NCI-H226 (cell line): ENCODE results near the gene SLC2A13.

ENCODE experiments used
- DNase-seq: peaks from one replicate; pipeline ENCODE4 v3.0.0-alpha.2; 2015

SLC2A13 gene

DNA sequence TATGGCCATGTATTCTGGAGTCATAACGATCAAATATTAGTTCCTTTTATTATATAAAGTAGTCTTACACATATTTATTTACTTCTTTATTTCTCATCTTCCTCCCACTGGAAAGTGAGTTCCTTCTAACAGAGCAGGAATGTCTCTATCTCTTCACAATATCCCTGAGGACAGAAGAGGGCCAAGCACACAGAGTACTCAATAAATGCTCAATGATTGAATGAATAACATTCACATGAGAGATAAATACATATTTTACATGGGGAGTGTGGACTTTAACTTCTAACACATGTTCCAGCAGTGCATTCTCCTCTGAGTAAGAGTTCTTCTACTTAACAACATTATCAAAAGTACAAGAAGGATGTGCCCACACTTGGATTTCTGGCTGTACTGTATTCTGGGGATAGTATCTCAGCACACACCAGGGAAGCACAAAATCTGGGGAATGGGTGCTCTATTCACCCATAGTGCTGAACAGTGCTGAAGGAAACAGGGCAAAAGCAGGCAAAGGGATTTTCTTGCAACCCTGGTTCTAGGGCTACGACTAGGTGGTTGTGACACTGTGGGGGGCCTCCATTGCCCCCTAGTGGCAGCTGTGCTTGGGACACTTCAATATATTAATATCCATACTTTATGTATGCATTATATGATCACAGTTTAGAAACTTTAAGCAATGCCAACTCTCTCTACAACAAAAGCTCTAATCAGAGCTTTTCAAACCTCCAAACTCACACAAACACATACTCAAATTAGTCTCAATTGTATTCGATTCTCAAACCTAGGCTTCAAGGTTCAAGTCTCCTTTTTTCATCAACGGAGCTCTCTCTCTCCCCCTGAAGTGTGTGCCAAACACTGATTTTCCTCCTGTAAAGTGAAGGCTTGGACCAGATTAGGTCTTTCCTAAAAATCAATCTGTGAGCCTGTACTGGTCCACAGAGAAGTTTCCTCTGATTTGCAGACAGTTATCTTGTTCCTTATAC, 115.5 kb downstream of the SLC2A13 start:
- DNase-seq = no peak

DNA sequence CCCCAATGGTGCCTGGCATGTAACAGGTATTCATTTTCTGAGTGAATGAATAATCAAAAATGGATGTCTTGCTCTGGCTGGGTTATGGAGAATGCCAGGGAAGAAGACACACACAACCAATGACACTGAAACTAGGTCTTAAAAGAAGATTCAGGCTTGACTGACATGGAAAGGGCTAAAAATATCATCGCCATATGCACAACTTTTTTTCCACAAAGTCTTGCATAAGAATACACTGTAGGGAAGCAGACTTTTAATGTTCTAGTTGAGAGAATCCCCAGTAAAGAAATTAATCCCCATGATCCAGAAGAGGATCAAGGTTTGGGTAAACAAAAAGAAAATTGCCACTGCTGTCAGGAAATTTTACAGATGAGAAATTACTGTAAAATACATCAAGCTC, 116.4 kb downstream of the SLC2A13 start:
- DNase-seq = no peak

DNA sequence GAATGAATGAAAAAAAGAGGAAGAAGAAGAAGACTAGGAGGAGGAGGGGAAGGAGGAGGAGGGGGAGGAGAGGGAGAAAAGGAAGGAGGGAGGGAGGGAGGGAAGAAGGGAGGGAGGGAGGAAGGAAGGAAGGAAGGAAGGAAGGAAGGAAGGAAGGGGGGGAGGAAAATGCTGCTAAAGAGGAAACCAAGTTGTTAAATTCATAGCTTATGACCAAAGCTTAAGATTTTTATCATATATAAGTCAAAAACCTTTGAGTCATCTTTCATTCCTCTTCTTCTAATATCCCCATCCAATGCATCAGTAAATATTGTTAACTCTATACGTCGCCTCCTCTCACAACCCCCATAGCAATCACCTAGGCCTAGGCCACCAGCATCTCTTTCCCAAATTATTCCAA, 117.3 kb downstream of the SLC2A13 start:
- DNase-seq = no peak

DNA sequence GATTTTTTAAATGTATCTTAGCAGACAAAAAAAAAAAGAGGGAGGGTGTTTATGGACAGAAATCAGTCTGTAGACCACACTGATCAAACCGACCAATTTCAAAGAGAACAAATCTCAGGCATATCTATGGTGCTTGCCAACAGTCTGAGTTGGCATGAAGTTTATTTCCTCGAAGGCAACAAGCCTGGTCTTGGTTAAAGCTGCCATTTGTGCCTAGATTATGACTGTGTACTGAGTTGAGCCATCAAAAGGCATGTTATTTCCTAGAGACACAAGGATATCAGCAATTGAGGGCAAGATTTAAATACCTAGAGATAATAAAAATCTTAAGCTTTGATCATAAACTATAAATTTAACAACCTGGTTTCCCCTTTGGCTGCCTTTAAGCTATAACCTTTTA, 119.2 kb downstream of the SLC2A13 start:
- DNase-seq = no peak

DNA sequence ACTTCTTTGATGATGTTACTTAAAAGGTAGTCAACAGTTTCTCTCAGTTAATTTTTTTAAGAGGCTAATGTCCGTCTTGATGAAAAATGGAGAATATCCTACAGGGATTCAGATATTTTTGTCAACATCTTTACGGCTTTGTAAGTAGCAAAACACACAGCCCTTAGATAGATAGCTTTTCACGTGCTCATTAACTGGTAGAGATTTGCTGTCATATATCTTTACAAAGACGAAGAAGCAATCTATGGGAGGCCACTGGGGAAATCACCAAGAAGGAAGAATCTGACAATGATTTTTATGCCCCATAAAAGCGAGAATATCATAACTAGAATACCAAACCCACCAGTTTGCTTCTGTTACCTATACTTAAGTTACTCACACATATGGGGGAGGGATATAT, 121.2 kb downstream of the SLC2A13 start:
- no peak for DNase-seq

DNA sequence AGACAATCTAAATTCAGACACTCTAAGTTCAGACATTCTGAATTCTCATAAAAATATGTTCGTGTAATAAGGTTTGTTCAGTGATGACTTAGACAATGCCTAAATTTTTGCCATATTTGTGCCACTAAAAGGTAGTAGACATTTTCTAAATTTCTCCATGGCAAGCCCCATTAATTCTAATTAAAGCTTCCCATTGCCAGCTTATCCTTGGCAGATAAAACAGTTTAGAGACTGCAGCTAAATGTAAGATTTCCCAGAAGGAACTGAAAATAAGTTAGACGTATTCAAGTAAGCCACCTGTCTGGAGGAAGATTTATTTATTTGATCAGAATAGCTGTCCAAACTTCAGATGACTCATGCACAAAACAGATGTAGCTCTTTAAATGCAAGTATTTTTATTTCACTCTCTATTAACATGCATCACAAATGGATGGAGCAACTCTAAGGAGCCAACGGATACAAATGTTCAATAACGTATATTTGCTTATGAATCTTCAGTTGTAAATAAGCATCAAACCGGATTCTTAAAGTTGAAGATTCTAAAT, 130.4 kb downstream of the SLC2A13 start:
- no peak for DNase-seq

DNA sequence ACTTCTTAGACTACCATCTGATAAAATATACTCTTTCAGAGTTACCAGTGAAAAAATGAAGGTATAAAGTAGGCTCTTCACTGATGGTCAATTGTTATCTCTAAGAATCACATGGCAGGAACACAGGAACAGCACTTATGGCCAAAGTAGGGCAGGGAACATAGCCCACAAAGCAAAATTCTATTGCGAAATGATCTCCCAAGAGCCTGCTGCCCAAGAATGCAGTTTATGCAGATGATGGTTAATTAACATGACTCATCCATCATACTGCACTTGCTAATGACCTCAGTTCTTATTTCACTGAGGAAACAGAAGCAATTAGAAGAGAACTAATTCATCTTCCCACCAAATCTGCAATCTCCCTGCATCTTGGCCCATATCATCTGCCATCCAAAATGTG, 133.8 kb downstream of the SLC2A13 start:
- no peak for DNase-seq

DNA sequence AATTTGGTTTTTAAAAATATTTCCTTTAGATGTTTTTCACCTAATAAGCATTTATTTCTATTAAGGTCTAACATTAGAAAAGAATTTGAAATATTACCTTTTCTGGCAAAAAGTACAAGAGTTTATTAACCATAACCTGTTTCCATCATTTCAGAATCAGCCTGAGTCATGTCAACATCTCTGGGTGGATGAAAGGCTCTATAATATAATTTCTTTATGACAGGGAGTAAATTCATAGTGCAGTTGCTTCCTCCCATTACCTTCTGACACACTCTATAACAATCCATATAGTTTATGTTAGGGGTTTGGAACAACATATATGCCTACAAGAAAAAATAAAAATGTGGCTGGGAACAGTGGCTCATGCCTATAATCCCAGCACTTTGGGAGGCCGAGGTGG, 134.5 kb downstream of the SLC2A13 start:
- DNase-seq = no peak

DNA sequence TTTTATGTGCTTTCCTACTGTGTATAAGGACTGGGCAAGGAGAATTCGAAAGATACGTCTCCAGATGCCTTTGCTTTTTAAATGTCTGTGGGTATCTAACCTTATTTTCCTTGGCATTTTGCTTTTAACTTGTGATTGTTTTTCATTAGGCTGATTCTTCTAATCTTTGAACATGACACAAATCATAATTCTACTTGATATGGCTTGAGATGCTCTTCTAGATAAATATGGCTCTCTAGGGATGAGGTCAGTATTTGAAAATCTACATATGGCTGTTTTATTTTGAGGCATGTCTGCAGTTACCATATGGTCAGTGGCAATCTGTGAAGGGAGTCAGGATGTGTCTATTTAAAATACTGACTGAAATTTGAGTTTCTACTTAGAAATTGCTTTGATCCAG, 139.2 kb downstream of the SLC2A13 start:
- no peak for DNase-seq

DNA sequence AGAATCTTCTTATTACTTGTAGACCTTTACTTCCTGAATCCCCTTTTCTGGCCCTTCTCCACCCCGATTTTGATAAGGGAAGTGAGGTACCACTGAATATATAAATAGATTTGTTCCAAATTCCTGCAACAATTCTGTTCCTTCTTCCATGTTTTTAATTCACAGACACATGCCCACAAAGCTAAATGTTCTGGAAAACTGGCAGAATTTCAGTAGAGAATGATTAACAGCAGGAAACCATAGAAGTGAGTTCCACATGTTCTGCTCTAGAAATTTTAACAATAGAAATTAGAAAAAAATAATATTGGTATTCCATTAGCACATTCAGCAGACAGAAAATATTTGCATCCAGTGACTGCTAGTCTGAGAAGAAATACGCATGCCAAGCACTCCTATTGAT, 139.6 kb downstream of the SLC2A13 start:
- DNase-seq = no peak

DNA sequence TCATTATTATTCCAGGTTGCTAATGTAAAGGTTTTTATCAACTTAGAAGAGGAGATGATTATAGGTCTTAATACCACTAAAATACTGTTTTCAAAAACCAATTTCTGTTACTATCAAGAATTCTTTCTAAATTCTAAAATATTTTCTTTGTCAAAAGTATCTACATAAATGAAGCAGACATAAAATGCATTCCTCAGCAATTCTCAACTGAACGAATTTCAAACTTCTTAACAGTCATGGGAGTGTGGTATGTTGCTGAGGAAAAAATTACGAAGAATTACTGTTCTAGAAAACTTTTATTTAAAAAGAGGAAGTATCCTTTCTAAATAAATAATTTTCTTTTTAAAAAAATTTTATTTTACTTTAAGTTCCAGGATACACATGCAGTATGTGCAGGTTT, 146.4 kb downstream of the SLC2A13 start:
- no peak for DNase-seq

DNA sequence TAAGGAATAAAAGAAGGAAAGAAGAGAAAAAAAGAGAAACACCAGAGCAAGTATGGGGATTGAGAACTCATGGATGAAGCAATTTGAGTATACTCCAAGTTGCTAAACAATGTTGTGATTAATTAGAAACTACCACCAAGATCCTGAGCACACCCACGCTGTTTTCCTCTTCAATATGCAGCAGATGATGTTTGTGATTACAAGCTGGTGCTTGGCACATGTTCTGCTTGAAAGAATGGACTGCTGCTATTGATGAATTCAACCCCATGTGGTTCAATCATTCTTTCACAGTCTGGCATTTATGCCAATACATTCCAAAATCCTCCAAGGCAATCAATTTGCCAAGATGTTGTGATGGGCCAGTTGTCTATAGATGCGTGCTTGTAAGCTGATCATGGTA, 146.8 kb downstream of the SLC2A13 start:
- no peak for DNase-seq

DNA sequence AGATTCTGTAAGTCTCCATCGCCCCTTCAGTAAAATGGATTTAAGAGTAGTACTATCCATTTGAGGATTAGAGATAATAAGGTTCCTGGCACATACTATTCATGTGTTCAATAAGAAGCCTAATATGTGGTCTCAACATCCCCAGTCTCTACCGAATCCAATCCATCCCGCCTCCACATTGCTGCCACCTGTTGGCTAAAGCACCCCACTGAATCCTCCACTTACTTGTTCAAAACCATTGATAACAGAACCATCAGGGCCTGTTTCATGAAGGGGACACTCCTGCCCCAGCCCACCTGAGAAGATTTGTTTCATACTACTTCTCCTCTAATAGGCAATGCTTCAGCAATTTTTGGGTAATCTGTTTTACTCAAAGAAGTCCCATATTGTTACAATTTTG, 147.5 kb downstream of the SLC2A13 start:
- DNase-seq = no peak

DNA sequence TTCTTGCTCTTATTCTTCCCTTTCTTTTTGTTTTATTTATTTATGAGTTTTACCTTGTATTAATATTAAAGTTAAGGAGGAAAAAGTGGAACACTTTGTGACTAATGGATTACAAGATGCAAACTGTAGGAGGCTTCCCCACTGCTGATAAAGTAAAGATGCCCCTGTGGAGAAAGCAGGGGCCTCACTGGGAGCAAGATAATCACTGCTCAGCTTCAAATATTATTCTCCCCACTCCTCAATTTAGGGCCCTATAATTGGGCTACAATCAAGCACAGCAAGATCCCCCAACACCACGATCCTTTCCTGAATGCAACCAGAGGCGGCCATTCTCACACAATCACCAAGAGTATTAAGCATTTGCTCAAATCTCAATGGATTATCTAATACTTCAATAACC, 149.2 kb downstream of the SLC2A13 start:
- no peak for DNase-seq

DNA sequence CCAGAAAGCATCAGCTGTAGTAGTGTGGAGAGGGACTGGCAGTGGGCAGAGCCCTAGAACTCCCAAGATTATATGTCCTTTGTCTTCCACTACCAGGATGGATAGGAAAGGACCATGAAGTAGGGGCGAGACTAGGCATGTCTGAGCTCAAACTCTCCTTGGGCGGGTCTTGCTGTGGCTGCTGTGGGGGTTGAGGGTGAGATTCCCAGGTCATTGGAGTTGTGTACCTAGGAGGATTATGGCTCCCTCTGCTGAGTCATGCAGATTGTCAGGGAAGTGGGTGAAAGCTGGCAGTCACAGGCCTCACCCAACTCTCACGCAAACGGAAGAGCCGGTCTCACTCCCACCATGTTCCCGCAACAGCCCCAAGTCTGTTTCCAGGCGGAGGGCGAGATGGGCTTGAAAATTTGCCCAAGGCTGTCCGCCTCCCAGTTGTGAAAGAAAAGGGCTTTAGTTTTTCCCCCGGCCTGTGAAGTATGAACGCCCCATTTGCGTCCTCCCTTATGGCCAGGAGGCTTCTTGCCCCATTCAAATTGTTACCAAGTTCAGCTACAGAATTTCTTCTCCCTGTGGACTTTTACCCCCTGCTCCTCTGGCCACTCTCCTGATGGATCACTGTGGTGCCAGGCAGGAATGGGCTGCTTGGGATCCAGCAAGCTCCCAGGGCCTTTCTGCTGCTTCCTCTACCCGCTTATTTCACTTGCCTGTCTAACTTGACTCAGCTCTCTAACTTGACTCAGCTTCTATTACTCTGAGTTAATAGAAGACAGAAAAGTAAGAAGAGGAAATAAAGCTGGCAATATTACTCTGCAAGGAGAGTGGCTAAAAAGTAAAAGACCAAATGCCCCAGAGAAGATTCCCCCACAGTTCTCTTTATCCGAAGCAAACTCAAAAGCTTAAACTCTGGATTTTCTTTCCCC, 159.3 kb downstream of the SLC2A13 start:
- no peak for DNase-seq

DNA sequence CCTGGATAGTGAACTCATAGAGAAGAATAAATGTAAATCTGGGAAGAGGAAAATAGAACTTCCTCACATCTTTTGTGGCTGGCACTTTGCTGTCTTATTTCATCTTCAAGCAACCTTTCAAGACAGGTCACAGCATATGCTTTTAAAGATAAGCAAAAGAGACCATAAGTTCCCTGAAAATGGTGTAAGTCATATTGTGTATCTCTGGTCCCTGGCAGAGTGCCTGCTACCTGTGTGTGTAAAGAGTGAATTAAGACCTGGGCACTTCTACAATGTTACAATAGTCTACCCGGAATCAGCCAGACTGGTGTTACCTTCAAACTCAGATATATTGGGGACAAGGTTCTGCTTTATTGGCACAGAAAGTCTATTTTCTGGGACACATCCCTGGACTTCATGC, 168.8 kb downstream of the SLC2A13 start:
- no peak for DNase-seq

DNA sequence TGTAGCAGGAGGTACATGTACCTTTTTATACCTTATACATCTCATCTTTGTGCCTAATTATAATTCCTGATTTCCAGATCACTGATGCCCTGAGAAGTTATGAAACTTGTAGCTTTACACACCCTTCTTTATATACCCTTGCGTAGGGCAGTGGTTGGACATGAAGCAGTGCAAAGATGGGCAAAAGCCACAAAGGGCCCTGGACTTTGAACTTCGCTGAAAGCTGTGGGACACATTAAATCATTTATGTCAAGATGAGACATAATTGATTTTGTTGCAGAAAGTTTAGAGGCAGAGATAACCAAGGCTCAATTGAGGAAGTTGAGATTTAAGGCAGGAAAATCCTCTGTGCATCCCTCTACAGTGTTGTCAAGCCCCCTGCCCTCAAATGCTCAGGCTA, 170.0 kb downstream of the SLC2A13 start:
- no peak for DNase-seq

DNA sequence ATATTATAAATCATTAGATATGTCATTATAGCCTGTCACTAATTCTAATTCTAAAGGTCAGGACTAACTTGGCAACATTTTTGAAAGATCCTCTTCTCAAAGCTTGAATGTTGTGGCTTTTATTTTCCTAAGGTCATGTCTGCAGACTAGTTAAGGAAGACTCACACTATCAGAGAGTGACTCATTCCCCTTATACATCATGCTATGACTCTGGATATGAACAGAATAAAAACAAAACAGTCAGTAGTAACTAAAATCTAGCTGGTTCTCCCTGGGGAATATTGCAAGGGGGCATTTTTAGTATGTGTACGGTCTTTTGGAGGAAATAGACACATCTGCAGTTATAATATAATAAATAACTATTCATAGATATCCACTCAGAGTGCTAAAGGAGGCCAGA, 170.6 kb downstream of the SLC2A13 start:
- DNase-seq = peak; percentile 31

DNA sequence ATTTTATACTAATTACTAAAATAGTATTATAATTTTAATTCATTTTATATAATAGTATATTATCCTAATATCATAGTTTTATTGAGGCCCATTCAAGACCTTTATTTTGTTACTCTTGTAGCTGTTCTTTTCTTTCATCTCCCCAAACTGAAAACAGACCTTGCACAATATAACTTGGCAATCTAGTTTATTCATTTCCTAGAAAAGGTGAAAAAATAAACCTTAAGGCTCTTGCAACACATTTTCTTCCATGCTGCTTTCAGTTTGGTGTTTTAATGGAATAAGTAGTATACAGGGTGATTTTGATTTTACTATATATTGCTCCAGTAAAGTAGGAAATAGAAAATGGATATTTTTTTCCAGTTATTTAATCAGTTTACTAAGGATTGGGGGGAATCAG, 174.0 kb downstream of the SLC2A13 start:
- DNase-seq = no peak

DNA sequence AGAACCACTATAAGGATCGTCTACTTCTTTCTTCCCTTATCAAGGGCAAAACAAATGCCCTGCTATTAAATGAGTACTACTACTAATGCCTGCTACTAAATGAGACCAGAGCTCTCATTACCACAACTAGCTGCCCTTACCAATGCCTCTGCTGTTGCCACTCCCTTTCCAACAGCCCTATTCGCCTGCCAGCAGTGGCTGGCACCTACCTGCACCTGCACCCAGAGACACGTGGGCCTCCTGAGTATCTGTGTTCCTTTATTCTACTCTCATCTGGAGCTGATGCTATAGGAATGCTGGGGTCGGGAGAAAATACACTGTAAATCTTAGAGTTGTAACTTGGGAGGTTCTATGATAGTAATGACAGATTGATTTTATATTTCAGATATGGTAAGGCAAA, 174.7 kb downstream of the SLC2A13 start:
- DNase-seq = no peak

DNA sequence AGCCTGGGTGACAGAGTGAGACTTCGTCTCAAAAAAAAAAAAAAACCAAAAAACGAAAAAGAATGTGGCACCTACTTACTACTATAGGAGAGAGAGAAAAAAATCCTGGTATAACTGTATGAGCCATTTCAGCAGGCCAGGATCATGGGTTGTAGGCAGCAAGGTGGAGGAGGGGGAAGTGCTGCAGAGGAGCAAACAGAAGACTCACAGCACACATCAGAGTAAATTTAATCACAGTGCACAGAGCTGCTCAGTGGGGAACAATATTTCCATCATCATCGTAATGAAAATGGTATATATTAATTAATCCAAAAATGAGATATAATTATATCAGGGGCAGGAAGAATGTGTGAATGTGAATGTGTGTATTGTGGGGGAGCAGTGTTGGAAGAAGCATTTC, 175.8 kb downstream of the SLC2A13 start:
- no peak for DNase-seq

DNA sequence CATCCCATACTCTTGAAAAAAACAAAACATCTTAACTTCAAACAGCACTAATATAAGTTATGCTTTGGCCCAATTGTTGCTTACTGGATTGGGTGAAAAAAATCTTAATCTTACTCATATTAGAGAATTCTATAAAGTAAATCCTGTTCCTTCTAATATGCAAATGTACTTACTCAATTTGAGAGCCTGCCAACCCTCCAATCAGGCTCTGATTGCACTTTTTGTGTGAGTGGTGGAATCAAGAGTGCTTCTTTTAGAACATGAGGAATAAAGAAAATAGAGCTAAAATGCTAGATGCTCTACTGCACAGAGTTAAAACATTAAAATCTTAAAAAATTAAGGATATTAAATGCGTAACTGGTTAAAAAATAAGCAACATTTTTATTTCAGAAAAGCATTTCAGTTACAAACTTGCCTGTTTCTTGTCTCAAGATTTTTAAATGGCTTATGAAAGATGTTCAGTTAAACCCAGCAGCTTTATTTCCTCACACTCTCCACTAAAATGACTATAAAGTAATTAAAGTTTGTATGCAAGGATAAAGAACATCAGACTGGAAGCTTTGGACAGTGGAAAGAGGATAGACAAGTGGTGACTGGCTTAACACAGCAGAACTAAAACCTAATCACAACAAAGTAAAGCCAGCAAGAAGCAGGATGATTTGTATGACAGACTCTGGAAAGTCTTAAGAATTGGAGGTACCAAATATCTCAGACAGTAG, 177.5 kb downstream of the SLC2A13 start:
- DNase-seq = no peak

DNA sequence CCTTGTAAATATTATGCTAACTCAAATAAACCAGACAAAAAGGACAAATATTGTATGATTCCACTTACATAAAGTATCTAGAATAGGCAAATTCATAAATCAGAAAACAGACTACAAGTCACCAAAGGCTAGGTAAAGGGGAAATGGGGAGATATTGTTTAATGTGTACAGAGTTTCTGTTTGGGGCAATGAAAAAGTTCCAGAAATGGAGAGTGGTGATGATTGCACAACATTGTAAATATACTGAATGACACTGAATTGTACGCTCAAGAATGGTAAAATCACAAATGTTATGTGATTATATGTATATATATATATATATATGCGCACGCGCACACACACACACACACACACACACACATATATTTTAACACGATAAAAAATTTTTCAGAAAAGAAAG, 182.5 kb downstream of the SLC2A13 start:
- DNase-seq = no peak
